Transverse colon (tissue), 4 donors: ENCODE results near the gene AP1S1. TPM values are rescaled to one million over a fixed set of nuclear protein-coding genes. Genes with fewer than 3 reads are reported as not detected.

Experiments
- DNase-seq: peaks from one replicate; pipeline ENCODE4 v3.0.0-alpha.2; 2019
- H3K27ac ChIP-seq, 4 donors: fragments of 200-600 bp; sonication (generic); 2 replicates each; pipeline ENCODE4 v1.5.1; 2016 to 2018; ENCODE audit warnings: inconsistent platforms in 4 of 4
- H3K27me3 ChIP-seq: fragments of 200-600 bp; sonication (generic); 2 replicates; pipeline ENCODE4 v1.5.1; 2017; ENCODE audit warnings: inconsistent platforms
- H3K36me3 ChIP-seq, 4 donors: fragments of 200-600 bp; sonication (generic); 2 replicates each; pipeline ENCODE4 v1.5.1; 2017 to 2019; ENCODE audit warnings: inconsistent platforms in 4 of 4
- H3K4me1 ChIP-seq, 4 donors: fragments of 200-600 bp; sonication (generic); 2 replicates each; pipeline ENCODE4 v1.5.1; 2017 to 2020; ENCODE audit warnings: inconsistent platforms in 4 of 4
- H3K4me3 ChIP-seq, 4 donors: fragments of 200-600 bp; sonication (generic); 1 replicate in 1 of 4; 2 replicates in 3 of 4; pipeline versions ENCODE4 v1.5.1 to v1.6.1; 2017 to 2019; ENCODE audit warnings: inconsistent platforms in 4 of 4
- H3K9me3 ChIP-seq, 2 donors: fragments of 200-600 bp; sonication (generic); 2 replicates each; pipeline ENCODE4 v1.5.1; 2017 to 2019; ENCODE audit warnings: inconsistent platforms in 2 of 2
- EP300 ChIP-seq: sonication (generic); formaldehyde crosslinking; IDR thresholded peaks from one replicate; pipeline ENCODE4 v1.6.1; 2017; ENCODE audit warnings: antibody characterized with exemption, low read depth
- POLR2A ChIP-seq: fragments of 450-650 bp; IDR thresholded peaks from one replicate; pipeline ENCODE4 v1.6.1; 2016; ENCODE audit warnings: antibody characterized with exemption, mild to moderate bottlenecking, moderate library complexity
- POLR2AphosphoS5 ChIP-seq, 3 donors: sonication (generic); formaldehyde crosslinking; IDR thresholded peaks; one replicate each; pipeline ENCODE4 v1.6.1; 2016; ENCODE audit warnings: antibody characterized with exemption in 3 of 3
- WGBS, 2 donors: methylation state at CpG; one replicate each; pipeline ENCODE4 v1.1.5; 2018; ENCODE audit warnings: low coverage in 1 of 2; 5-methylcytosine and 5-hydroxymethylcytosine counted together
- in situ Hi-C, 4 donors: fragments of 200-750 bp; cut with MboI; loops; one replicate each; pipeline versions ENCODE4 v1.15.0 to v1.15.1; 2017; ENCODE audit warnings: low sequenced_read_pairs in 3 of 4, low pct_ligation_motif_present in 1 of 4, low pct_unique_long_range_greater_than_20kb in 1 of 4
- intact Hi-C: fragments of 100-400 bp; cut with DNase I; formaldehyde crosslinking; loops from one replicate; pipeline ENCODE4 v1.15.1; 2023; ENCODE audit warnings: low total_unique reads
- total RNA-seq, 4 donors: library from RNA; depleted of rRNA; stranded (reverse); fragments of >200 nt; gene quantifications; one replicate each; pipeline ENCODE4 v1.1.0, GENCODE V29; 2016
- TF ChIP-seq, protein P1 (sequence below), 5 experiments: fragments of 200-600 bp in 3 of 5; fragments of 450-650 bp in 2 of 5; sonication (generic) in 3 of 5; IDR thresholded peaks; 1 replicate in 2 of 5; 2 replicates in 3 of 5; pipeline ENCODE4 v1.5.1; 2016 to 2017; ENCODE audit warnings: antibody characterized with exemption in 5 of 5, inconsistent platforms in 3 of 5, mild to moderate bottlenecking in 2 of 5, moderate library complexity in 1 of 5

AP1S1 gene
- total RNA-seq, 4 donors from 2014 or later: 18.3 to 87.3 (median 54.0) TPM

DNA sequence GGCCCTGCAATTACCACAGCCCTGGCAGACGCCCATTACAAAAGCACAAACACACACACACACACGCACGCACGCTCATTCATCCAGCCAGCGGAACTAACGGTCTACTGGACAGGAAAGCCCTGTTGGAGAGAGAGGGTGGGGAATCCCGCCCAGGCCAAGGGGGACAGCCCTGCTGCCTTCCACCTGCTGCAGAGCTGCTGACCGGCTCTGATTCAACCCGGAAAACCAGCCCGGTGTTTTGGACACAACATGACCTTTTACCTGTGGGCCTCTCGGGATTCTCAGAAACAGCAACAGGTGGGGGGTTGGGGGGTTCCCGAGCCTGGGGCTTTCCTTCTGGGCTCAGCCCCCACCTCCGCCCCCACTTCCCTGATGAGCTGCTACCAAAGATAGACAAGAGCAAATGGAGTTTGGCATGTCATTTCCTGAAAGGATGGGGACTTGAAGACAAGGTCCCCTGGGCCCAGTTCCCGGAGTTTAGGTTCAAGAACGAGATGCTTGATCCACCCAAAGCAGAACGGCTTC is 45.9 kb upstream of the AP1S1 start:
- 0 to 59% methylated on average over 1 to 16 of the region's 16 CpGs for WGBS, 2 donors
- H3K4me3 ChIP-seq: no peak overlapping the region
- no peak for DNase-seq
- intact Hi-C loops: no loop called here
- in situ Hi-C loops: no loop called here
- TF ChIP-seq POLR2AphosphoS5 (IDR thresholded peaks at IDR 0.05) (peak in 1 of 3 donors; percentile 6), EP300 (no peak), POLR2A (no peak)
- TF ChIP-seq, protein P1, sequence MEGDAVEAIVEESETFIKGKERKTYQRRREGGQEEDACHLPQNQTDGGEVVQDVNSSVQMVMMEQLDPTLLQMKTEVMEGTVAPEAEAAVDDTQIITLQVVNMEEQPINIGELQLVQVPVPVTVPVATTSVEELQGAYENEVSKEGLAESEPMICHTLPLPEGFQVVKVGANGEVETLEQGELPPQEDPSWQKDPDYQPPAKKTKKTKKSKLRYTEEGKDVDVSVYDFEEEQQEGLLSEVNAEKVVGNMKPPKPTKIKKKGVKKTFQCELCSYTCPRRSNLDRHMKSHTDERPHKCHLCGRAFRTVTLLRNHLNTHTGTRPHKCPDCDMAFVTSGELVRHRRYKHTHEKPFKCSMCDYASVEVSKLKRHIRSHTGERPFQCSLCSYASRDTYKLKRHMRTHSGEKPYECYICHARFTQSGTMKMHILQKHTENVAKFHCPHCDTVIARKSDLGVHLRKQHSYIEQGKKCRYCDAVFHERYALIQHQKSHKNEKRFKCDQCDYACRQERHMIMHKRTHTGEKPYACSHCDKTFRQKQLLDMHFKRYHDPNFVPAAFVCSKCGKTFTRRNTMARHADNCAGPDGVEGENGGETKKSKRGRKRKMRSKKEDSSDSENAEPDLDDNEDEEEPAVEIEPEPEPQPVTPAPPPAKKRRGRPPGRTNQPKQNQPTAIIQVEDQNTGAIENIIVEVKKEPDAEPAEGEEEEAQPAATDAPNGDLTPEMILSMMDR (IDR thresholded peaks at IDR 0.05): no peak
- peaks cover 0 to 6% (median 0%) of the 10 kb centered on the region in 4 donors for H3K4me1 ChIP-seq
- H3K27ac ChIP-seq: no peak overlapping the region
- H3K27me3 ChIP-seq: no peaks in the 10 kb centered on the region
- H3K36me3 ChIP-seq: no peaks in the 10 kb centered on the region
- no peaks in the 10 kb centered on the region for H3K9me3 ChIP-seq

GRCh38 chr7:101108961-101109360 is 45.3 kb upstream of the AP1S1 start:
- no peaks in the 10 kb centered on the region for H3K27me3 ChIP-seq
- no peak for DNase-seq
- H3K4me3 ChIP-seq: no peak overlapping the region
- no peak for TF ChIP-seq EP300
- TF ChIP-seq, protein P1 (IDR thresholded peaks at IDR 0.05): no peak
- TF ChIP-seq POLR2A: no peak
- no peak for TF ChIP-seq POLR2AphosphoS5 (IDR thresholded peaks at IDR 0.05)
- no peaks in the 10 kb centered on the region for H3K9me3 ChIP-seq
- H3K36me3 ChIP-seq: no peaks in the 10 kb centered on the region
- H3K27ac ChIP-seq: no peak overlapping the region
- intact Hi-C loops (no loop called here), in situ Hi-C loops (no loop called here)
- peaks cover 0 to 5% (median 0%) of the 10 kb centered on the region in 4 donors for H3K4me1 ChIP-seq
- 80% methylated on average over 7 of the region's 7 CpGs; no CpG with 5 or more reads in 1 of the 2 donors for WGBS, 2 donors

- in situ Hi-C loops: no loop called here
- TF ChIP-seq EP300 (no peak), POLR2AphosphoS5 (IDR thresholded peaks at IDR 0.05) (no peak), POLR2A (no peak)
- TF ChIP-seq, protein P1 (IDR thresholded peaks at IDR 0.05): no peak
- Histone ChIP-seq H3K4me3 (no peak overlapping the region), H3K27ac (no peak overlapping the region), H3K4me1 (peaks cover 0 to 5% (median 0%) of the 10 kb centered on the region in 4 donors), H3K9me3 (no peaks in the 10 kb centered on the region), H3K36me3 (no peaks in the 10 kb centered on the region), H3K27me3 (no peaks in the 10 kb centered on the region)
- DNase-seq: no peak
- intact Hi-C loops: no loop called here
- WGBS, 2 donors: 82 to 100% methylated on average over 1 to 6 of the region's 6 CpGs
Observed at GRCh38 chr7:101109368-101109767, 44.9 kb upstream of the AP1S1 start.

DNA sequence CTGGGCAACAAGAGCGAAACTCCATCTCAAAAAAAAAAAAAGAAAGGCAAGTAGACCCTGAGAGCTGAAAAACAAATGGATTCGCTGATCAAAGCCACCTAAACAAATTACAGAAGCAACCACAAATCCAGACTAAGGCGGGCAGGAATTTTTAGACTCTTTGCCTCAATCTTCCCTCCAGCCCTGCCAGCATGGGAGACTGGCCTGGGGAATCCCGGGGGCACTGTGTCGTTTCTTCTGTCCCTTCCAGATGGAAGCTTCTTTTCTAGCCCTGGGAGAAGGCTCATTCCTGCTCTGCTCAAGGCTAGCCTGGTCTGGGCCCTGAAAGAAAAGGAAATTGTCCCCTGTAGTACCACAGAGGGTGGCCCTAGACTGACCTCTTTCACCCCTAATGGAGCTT is 43.0 kb upstream of the AP1S1 start:
- Histone ChIP-seq H3K4me3 (no peak overlapping the region), H3K36me3 (no peaks in the 10 kb centered on the region), H3K4me1 (peaks cover 0 to 5% (median 0%) of the 10 kb centered on the region in 4 donors), H3K27ac (peak overlapping the region; percentile 8 to 37 (median 28)), H3K9me3 (no peaks in the 10 kb centered on the region), H3K27me3 (no peaks in the 10 kb centered on the region)
- no peak for DNase-seq
- no peak for TF ChIP-seq EP300
- TF ChIP-seq POLR2AphosphoS5 (IDR thresholded peaks at IDR 0.05): no peak
- TF ChIP-seq POLR2A: no peak
- TF ChIP-seq, protein P1 (IDR thresholded peaks at IDR 0.05): no peak
- in situ Hi-C loops: no loop called here
- intact Hi-C loops: no loop called here
- WGBS, 2 donors: 89 to 95% methylated on average over 5 of the region's 5 CpGs
